ENCODE measurements around the gene MAMDC2. TPM values are rescaled to one million over a fixed set of nuclear protein-coding genes. Genes with fewer than 3 reads are reported as not detected.

Gene MAMDC2
- total RNA-seq, 2 donors from 2014 or later, result 2.3 to 7.0 TPM

- no peak for TF ChIP-seq CTCF (IDR thresholded peaks at IDR 0.05)
- H3K4me3 ChIP-seq, result no peak overlapping the region
- no peak overlapping the region for H3K9ac ChIP-seq (ENCODE audit: low read depth in 2 of 2, low read length in 2 of 2)
- no peak for DNase-seq
- no peak overlapping the region for H3K27ac ChIP-seq
- intact Hi-C loops (cut with DNase I), result no loop called here
- no peaks in the 10 kb centered on the region for H3K4me1 ChIP-seq
- H3K27me3 ChIP-seq, result no peaks in the 10 kb centered on the region
- no peaks in the 10 kb centered on the region for H3K36me3 ChIP-seq
- H3K9me3 ChIP-seq, result no peaks in the 10 kb centered on the region
Measured at GRCh38 chr9:70094747-70095146, 51.1 kb downstream of the MAMDC2 start.

- H3K27ac ChIP-seq, result no peak overlapping the region
Measured at GRCh38 chr9:70097187-70097586, 53.5 kb downstream of the MAMDC2 start.

GRCh38 chr9:70100362-70100761, 56.7 kb downstream of the MAMDC2 start:
- DNase-seq, result no peak
- no peak for TF ChIP-seq CTCF (IDR thresholded peaks at IDR 0.05)
- Histone ChIP-seq H3K36me3 (no peaks in the 10 kb centered on the region), H3K9me3 (no peaks in the 10 kb centered on the region), H3K27ac (no peak overlapping the region), H3K9ac (ENCODE audit: low read depth in 2 of 2, low read length in 2 of 2) (no peak overlapping the region), H3K4me3 (no peak overlapping the region), H3K27me3 (no peaks in the 10 kb centered on the region), H3K4me1 (no peaks in the 10 kb centered on the region)
- intact Hi-C loops (cut with DNase I), result no loop called here

More at GRCh38 chr9:70097187-70097586, 53.5 kb downstream of the MAMDC2 start:
- H3K4me3 ChIP-seq, result no peak overlapping the region
- H3K9me3 ChIP-seq, result no peaks in the 10 kb centered on the region
- no peaks in the 10 kb centered on the region for H3K4me1 ChIP-seq
- H3K36me3 ChIP-seq, result no peaks in the 10 kb centered on the region
- intact Hi-C loops (cut with DNase I), result no loop called here
- no peak for DNase-seq
- H3K27me3 ChIP-seq, result no peaks in the 10 kb centered on the region
- TF ChIP-seq CTCF (IDR thresholded peaks at IDR 0.05), result no peak
- no peak overlapping the region for H3K9ac ChIP-seq (ENCODE audit: low read depth in 2 of 2, low read length in 2 of 2)

GRCh38 chr9:70101265-70101664, 57.6 kb downstream of the MAMDC2 start:
- intact Hi-C loops (cut with DNase I), result no loop called here
- Histone ChIP-seq H3K4me3 (no peak overlapping the region), H3K27ac (no peak overlapping the region), H3K4me1 (no peaks in the 10 kb centered on the region), H3K36me3 (no peaks in the 10 kb centered on the region), H3K9me3 (no peaks in the 10 kb centered on the region), H3K9ac (ENCODE audit: low read depth in 2 of 2, low read length in 2 of 2) (no peak overlapping the region), H3K27me3 (no peaks in the 10 kb centered on the region)
- TF ChIP-seq CTCF (IDR thresholded peaks at IDR 0.05), result no peak
- no peak for DNase-seq

GRCh38 chr9:70105147-70105546, 61.5 kb downstream of the MAMDC2 start:
- Histone ChIP-seq H3K27me3 (no peaks in the 10 kb centered on the region), H3K4me1 (no peaks in the 10 kb centered on the region), H3K9me3 (no peaks in the 10 kb centered on the region), H3K9ac (ENCODE audit: low read depth in 2 of 2, low read length in 2 of 2) (no peak overlapping the region), H3K36me3 (no peaks in the 10 kb centered on the region), H3K27ac (no peak overlapping the region), H3K4me3 (no peak overlapping the region)
- intact Hi-C loops (cut with DNase I), result no loop called here
- TF ChIP-seq CTCF (IDR thresholded peaks at IDR 0.05), result no peak
- DNase-seq, result no peak

- Histone ChIP-seq H3K4me1 (no peaks in the 10 kb centered on the region), H3K9ac (ENCODE audit: low read depth in 2 of 2, low read length in 2 of 2) (no peak overlapping the region), H3K4me3 (no peak overlapping the region), H3K9me3 (no peaks in the 10 kb centered on the region), H3K27me3 (no peaks in the 10 kb centered on the region), H3K36me3 (no peaks in the 10 kb centered on the region), H3K27ac (no peak overlapping the region)
- no peak for TF ChIP-seq CTCF (IDR thresholded peaks at IDR 0.05)
- intact Hi-C loops (cut with DNase I), result no loop called here
- DNase-seq, result no peak
Measured at GRCh38 chr9:70106571-70106970, 62.9 kb downstream of the MAMDC2 start.

Data from colonic mucosa (tissue), 4 donors.